Liver (tissue), 9 donors: ENCODE results near the gene ACVR2A. TPM values are rescaled to one million over a fixed set of nuclear protein-coding genes. Genes with fewer than 3 reads are reported as not detected.
A peak's percentile ranks its signal among the peaks of the same experiment; 100 is the strongest.

Experiments
- DNase-seq: peaks from one replicate; pipeline ENCODE4 v3.0.0-alpha.2; 2017; ENCODE audit warnings: low spot score
- H3K27ac ChIP-seq, 2 donors: one replicate each; pipeline ENCODE4 v1.7.0; 2013; ENCODE audit warnings: inconsistent platforms in 2 of 2, low read length in 2 of 2, control low read depth in 1 of 2, low read depth in 1 of 2, mild to moderate bottlenecking in 1 of 2
- H3K27me3 ChIP-seq, 4 donors: one replicate each; pipeline versions ENCODE4 v1.6.1 to v1.7.0; 2013; ENCODE audit warnings: low read length in 3 of 4, inconsistent platforms in 1 of 4, mild to moderate bottlenecking in 1 of 4, moderate library complexity in 1 of 4; ENCODE audit not compliant: control insufficient read depth in 4 of 4, insufficient read depth in 4 of 4
- H3K36me3 ChIP-seq, 4 donors: one replicate each; pipeline versions ENCODE4 v1.6.1 to v1.7.0; 2013; ENCODE audit warnings: low read length in 3 of 4, mild to moderate bottlenecking in 3 of 4, low read depth in 1 of 4, moderate library complexity in 1 of 4; ENCODE audit not compliant: control insufficient read depth in 4 of 4, insufficient read depth in 3 of 4
- H3K4me1 ChIP-seq, 4 donors: one replicate each; pipeline versions ENCODE4 v1.6.1 to v1.7.0; 2013; ENCODE audit warnings: low read length in 3 of 4, mild to moderate bottlenecking in 3 of 4, moderate library complexity in 1 of 4; ENCODE audit not compliant: control insufficient read depth in 4 of 4, insufficient read depth in 4 of 4
- H3K4me3 ChIP-seq, 3 donors: one replicate each; pipeline versions ENCODE4 v1.6.1 to v1.7.0; 2013; ENCODE audit warnings: low read length in 3 of 3, control low read depth in 1 of 3, low read depth in 1 of 3, mild to moderate bottlenecking in 1 of 3
- H3K9ac ChIP-seq, 2 donors: one replicate each; pipeline ENCODE4 v1.7.0; 2013; ENCODE audit warnings: low read length in 2 of 2, mild to moderate bottlenecking in 2 of 2, moderate library complexity in 2 of 2, control low read depth in 1 of 2, low read depth in 1 of 2
- H3K9me3 ChIP-seq, 4 donors: one replicate each; pipeline versions ENCODE4 v1.6.1 to v1.7.0; 2013; ENCODE audit warnings: low read length in 3 of 4; ENCODE audit not compliant: control insufficient read depth in 4 of 4
- CTCF ChIP-seq: fragments of 150-350 bp; IDR thresholded peaks from 2 replicates; pipeline ENCODE4 v1.5.1; 2017; ENCODE audit warnings: improper control_type of control experiment, low read depth, low read length; ENCODE audit not compliant: missing input control
- EGR1 ChIP-seq, 2 donors: IDR thresholded peaks; 2 replicates each; pipeline ENCODE4 v1.6.1; 2016 to 2018; ENCODE audit warnings: antibody characterized with exemption in 2 of 2, low read depth in 2 of 2
- FOXA2 ChIP-seq: IDR thresholded peaks from 2 replicates; pipeline ENCODE4 v1.6.1; 2016; ENCODE audit warnings: antibody characterized with exemption
- GABPA ChIP-seq, 2 donors: IDR thresholded peaks in 1 of 2; conservative IDR thresholded peaks in 1 of 2; 2 replicates each; pipeline ENCODE4 v1.6.1; 2016; ENCODE audit warnings: antibody characterized with exemption in 2 of 2, mild to moderate bottlenecking in 1 of 2, moderate library complexity in 1 of 2
- NR2F2 ChIP-seq: IDR thresholded peaks from 2 replicates; pipeline ENCODE4 v1.6.1; 2016; ENCODE audit warnings: antibody characterized with exemption
- RAD21 ChIP-seq, 2 donors: IDR thresholded peaks; 2 replicates each; pipeline ENCODE4 v1.6.1; 2016; ENCODE audit warnings: antibody characterized with exemption in 2 of 2, mild to moderate bottlenecking in 2 of 2
- SP1 ChIP-seq: IDR thresholded peaks from 2 replicates; pipeline ENCODE4 v1.6.1; 2018; ENCODE audit warnings: antibody characterized with exemption, mild to moderate bottlenecking
- YY1 ChIP-seq: IDR thresholded peaks from 2 replicates; pipeline ENCODE4 v1.6.1; 2016; ENCODE audit warnings: antibody characterized with exemption, mild to moderate bottlenecking
- ZBTB33 ChIP-seq: IDR thresholded peaks from 2 replicates; pipeline ENCODE4 v1.6.1; 2016; ENCODE audit warnings: antibody characterized with exemption
- WGBS: extraction: QIAGEN DNeasy Blood & Tissue Kit; methylation state at CpG from one replicate; pipeline ENCODE4 v1.1.7; 2013; 5-methylcytosine and 5-hydroxymethylcytosine counted together
- polyA plus RNA-seq, 2 donors: library from polyadenylated mRNA; stranded (reverse) in 1 of 2; unstranded in 1 of 2; fragments of 200-250 nt in 1 of 2; fragments of >200 nt in 1 of 2; fragmentation: Nextera tagmentation in 1 of 2; extraction: Ambion mirVana in 1 of 2; gene quantifications; one replicate each; pipeline versions ENCODE4 v1.2.1 to v1.2.3, GENCODE V29; 2013 to 2015
- total RNA-seq, 2 donors: library from RNA; depleted of rRNA; stranded (reverse); fragments of >200 nt; gene quantifications; one replicate each; pipeline ENCODE4 v1.2.3, GENCODE V29; 2014
- TF ChIP-seq, protein P1 (sequence below): IDR thresholded peaks from 2 replicates; pipeline ENCODE4 v1.6.1; 2016; ENCODE audit warnings: antibody characterized with exemption
- donor health status: healthy.
- donor health status: healthy.
- donor health status: healthy.
- donor health status: healthy.
- donor health status: healthy.

ACVR2A gene
- total and polyA plus RNA-seq, 4 donors: 2.2 to 9.5 (median 6.3) TPM

DNA sequence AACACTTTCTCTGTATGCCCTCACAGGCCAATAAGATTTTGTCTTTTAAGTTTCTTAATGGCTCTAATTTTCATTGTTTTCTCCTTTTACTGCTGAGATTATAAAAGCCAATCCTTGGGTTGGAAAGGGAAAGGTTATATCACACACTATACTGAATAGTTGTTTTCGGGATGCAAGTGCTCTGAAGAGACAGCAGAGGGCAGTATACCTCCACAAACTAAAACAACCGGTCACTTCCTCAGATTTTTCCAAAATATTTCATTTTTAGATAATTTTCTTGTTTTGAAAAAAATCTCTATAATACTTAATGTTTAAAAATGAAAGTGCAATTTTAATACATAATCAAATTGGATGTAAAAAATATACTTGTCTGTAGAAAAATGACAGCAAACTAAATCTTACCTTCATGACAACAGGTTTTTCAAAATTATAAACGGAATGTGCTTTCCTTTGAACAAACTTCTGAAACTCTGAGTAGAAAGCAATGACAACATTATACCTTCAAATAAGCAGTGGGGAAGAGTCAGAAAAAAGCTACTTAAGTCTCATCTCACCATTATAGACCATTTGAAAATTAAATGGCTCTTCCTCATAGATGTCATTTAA lies 93.0 kb downstream of the ACVR2A start:
- DNase-seq: no peak
- no peak overlapping the region for H3K4me3 ChIP-seq
- H3K9ac ChIP-seq: no peak overlapping the region
- no peak overlapping the region for H3K27ac ChIP-seq
- H3K9me3 ChIP-seq: no peaks in the 10 kb centered on the region
- TF ChIP-seq CTCF: peak; percentile 88
- TF ChIP-seq RAD21 (IDR thresholded peaks at IDR 0.05): peak; percentile 86 to 87
- TF ChIP-seq EGR1 (IDR thresholded peaks at IDR 0.05; ENCODE audit: low read depth in 2 of 2): no peak
- 38% methylated on average over 3 of the region's 3 CpGs for WGBS
- peaks cover 0 to 15% (median 14%) of the 10 kb centered on the region in 4 donors for H3K4me1 ChIP-seq
- H3K36me3 ChIP-seq: peaks cover 0 to 12% (median 6%) of the 10 kb centered on the region in 4 donors
- no peaks in the 10 kb centered on the region for H3K27me3 ChIP-seq

GRCh38 chr2:147939313-147939712 lies 94.5 kb downstream of the ACVR2A start:
- Histone ChIP-seq H3K9ac (no peak overlapping the region), H3K27ac (no peak overlapping the region), H3K9me3 (no peaks in the 10 kb centered on the region), H3K36me3 (peaks cover 0 to 11% (median 5%) of the 10 kb centered on the region in 4 donors), H3K4me1 (peaks cover 0 to 15% (median 14%) of the 10 kb centered on the region in 4 donors), H3K4me3 (no peak overlapping the region), H3K27me3 (no peaks in the 10 kb centered on the region)
- TF ChIP-seq GABPA (IDR thresholded peaks at IDR 0.05 in 1 of 2, conservative IDR thresholded peaks at IDR 0.05 in 1 of 2) (no peak), RAD21 (IDR thresholded peaks at IDR 0.05) (no peak), NR2F2 (no peak), ZBTB33 (no peak), FOXA2 (peak; percentile 46)
- DNase-seq: no peak
- 89% methylated on average over 1 of the region's 1 CpG for WGBS

- H3K4me3 ChIP-seq: no peak overlapping the region
- H3K9ac ChIP-seq: no peak overlapping the region
- no peaks in the 10 kb centered on the region for H3K4me1 ChIP-seq
- H3K36me3 ChIP-seq: peaks cover 0 to 6% (median 2%) of the 10 kb centered on the region in 4 donors
- no peak overlapping the region for H3K27ac ChIP-seq
- DNase-seq: no peak
- no peaks in the 10 kb centered on the region for H3K9me3 ChIP-seq
- H3K27me3 ChIP-seq: no peaks in the 10 kb centered on the region
- TF ChIP-seq NR2F2 (no peak), SP1 (no peak), YY1 (no peak)
- TF ChIP-seq, protein P1, sequence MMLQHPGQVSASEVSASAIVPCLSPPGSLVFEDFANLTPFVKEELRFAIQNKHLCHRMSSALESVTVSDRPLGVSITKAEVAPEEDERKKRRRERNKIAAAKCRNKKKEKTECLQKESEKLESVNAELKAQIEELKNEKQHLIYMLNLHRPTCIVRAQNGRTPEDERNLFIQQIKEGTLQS: no peak
- WGBS: 73% methylated on average over 1 of the region's 1 CpG
These were observed 100.8 kb downstream of the ACVR2A start for GRCh38 chr2:147945660-147946059.
